OCI-LY1 (cell line): ENCODE measurements around the gene ZNF333.

Experiments
- CTCF ChIP-seq: fragments of 200-600 bp; sonication (generic), shearing (Covaris generic); IDR thresholded peaks from 2 replicates; pipeline ENCODE4 v1.5.1; 2017; ENCODE audit warnings: mild to moderate bottlenecking, antibody characterized with exemption, low read length, moderate library complexity, mixed read lengths
- EZH2 ChIP-seq: fragments of 200-600 bp; sonication (generic), shearing (Covaris generic); IDR thresholded peaks from 2 replicates; pipeline ENCODE4 v1.8.0; 2017; ENCODE audit warnings: borderline replicate concordance, mixed run types, mild to moderate bottlenecking, antibody characterized with exemption, low read length, moderate library complexity, mixed read lengths

GRCh38 chr19:14674764-14675163, 15.1 kb upstream of the ZNF333 start, which contains the start of gene ADGRE3:
- TF ChIP-seq EZH2 (no peak), CTCF (no peak)
